Coronary artery (tissue), 2 donors: ENCODE results near the gene ETV4.

Source experiments
- DNase-seq: peaks from one replicate; pipeline ENCODE4 v3.0.0-alpha.2; 2017; ENCODE audit warnings: low spot score
- H3K27ac ChIP-seq, 2 donors: fragments of 200-600 bp; sonication (generic); one replicate each; pipeline ENCODE4 v1.5.1; 2016 to 2019
- H3K4me3 ChIP-seq: fragments of 200-600 bp; sonication (generic); 2 replicates; pipeline ENCODE4 v1.5.1; 2016; ENCODE audit warnings: mild to moderate bottlenecking, moderate library complexity
- TF ChIP-seq, protein P1 (sequence below): fragments of 200-600 bp; sonication (generic); IDR thresholded peaks from one replicate; pipeline ENCODE4 v1.5.1; 2019; ENCODE audit warnings: antibody characterized with exemption

ETV4 gene

GRCh38 chr17:43560461-43561427, 14.6 kb upstream of the ETV4 start:
- H3K27ac ChIP-seq = no peak overlapping the region
- H3K4me3 ChIP-seq = no peak overlapping the region
- TF ChIP-seq, protein P1, sequence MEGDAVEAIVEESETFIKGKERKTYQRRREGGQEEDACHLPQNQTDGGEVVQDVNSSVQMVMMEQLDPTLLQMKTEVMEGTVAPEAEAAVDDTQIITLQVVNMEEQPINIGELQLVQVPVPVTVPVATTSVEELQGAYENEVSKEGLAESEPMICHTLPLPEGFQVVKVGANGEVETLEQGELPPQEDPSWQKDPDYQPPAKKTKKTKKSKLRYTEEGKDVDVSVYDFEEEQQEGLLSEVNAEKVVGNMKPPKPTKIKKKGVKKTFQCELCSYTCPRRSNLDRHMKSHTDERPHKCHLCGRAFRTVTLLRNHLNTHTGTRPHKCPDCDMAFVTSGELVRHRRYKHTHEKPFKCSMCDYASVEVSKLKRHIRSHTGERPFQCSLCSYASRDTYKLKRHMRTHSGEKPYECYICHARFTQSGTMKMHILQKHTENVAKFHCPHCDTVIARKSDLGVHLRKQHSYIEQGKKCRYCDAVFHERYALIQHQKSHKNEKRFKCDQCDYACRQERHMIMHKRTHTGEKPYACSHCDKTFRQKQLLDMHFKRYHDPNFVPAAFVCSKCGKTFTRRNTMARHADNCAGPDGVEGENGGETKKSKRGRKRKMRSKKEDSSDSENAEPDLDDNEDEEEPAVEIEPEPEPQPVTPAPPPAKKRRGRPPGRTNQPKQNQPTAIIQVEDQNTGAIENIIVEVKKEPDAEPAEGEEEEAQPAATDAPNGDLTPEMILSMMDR = no peak
- DNase-seq = no peak

DNA sequence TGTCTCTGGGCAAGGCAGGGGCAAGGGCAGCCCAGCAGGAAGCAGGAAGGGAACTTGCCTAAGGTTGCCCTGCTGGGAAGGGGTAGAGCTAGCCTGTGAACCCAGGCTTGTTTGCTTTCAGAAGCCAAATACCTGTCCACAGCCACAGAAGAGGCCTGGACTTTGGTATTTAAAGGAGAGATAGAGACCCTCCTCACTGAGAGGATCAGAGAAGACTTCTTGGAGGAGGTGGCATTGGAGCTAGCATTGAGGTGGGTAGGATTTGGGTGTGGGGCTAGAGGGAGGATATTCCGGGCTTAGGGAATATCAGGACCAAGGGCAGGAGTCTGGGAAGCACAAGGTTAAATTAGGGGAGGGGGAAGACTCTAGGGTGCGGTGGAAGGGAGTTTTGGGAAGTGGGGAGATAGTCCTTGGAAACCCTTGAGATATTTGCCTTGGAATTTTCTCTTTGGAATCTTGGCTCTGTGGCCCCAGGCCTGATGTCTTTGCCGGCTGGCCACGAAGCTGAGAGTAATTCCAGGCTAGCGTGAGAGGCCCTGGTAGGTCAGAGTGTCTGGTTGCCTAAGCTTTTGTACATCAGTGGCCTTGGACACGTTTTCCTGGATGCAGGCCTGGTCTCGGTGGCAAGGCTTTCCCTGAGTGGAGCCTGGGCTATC, 13.1 kb upstream of the ETV4 start:
- H3K27ac ChIP-seq = no peak overlapping the region
- TF ChIP-seq, protein P1 = no peak
- H3K4me3 ChIP-seq = no peak overlapping the region
- no peak for DNase-seq

DNA sequence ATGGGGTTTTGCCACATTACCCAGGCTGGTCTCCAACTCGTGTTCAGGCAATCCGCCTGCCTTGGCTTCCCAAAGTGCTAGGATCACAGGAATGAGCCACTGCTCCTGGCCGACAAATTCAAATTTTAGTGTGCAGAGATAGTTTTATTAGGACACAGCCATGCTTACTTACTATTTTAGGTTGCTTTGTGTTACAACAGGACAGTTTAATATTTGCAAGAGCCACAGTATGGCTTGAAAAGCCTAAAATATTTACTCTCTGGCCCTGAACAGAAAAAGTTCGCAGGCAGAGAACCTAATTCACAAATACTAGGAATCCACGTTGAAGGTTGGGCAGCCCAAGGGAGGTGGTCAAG, 12.6 kb upstream of the ETV4 start:
- Histone ChIP-seq H3K4me3 (no peak overlapping the region), H3K27ac (no peak overlapping the region)

DNA sequence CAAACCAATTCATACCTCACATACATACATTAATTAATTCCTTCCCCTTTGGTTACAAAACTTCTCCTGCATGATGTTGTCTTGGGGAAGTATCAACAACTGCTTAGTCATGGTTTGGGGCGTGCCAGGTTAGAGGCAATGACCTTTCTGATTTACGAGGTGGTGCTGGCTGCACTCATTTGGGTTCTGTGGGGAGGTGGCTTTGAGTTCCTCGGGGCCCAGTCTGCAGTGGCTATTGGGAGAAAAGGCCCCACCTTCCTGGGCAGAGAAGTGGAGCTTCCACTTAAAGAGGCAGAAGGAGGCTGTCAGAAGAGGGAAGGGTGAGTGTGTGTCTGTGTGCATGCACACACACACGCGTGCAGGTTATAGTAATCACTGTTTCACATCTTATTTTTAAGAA, 10.2 kb upstream of the ETV4 start:
- TF ChIP-seq, protein P1 = no peak
- Histone ChIP-seq H3K4me3 (no peak overlapping the region), H3K27ac (no peak overlapping the region)
- DNase-seq = no peak

More for the DNA sequence above, 12.6 kb upstream of the ETV4 start:
- DNase-seq = no peak
- TF ChIP-seq, protein P1 = no peak

DNA sequence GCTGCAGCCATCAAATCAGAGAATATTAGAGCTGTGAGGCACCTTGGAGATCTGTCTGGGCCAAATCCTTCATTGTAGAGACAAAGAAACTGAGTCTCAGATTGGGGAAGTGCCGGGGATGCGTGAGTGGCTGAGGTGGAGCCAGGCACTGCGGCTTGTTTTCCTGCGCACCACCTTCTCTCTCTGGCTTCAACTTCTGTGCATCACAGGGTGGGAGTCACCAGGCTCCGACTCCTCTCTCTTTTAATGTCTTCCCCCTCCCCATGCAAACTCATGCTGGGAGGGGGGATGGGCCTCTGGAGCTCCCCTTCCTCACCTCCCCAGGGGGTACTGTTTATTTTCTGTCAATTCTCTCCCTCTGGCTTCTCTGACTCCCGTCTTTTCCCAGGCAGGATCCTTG, 8.7 kb upstream of the ETV4 start:
- no peak for DNase-seq
- Histone ChIP-seq H3K27ac (no peak overlapping the region), H3K4me3 (no peak overlapping the region)
- TF ChIP-seq, protein P1 = no peak

DNA sequence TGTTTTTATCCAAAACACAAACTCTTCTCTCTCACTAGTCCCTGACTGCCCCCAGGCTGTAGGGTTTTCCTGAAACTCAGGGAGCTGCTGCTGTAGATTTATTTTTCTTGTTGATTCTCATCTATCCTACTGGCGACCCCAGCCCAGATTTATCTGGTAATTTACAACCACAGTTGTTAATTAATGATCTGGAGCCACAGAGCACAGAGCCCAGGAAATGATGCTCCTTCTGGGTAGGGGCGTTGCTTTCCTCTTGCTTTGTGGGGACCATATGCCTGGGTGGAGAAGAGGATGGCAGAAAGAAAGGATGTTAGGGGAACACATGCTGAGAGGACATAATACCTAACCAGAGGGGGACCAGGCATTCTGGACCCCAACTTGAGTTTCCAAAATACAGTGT, 7.4 kb upstream of the ETV4 start:
- TF ChIP-seq, protein P1 = no peak

More for the DNA sequence above, 7.4 kb upstream of the ETV4 start:
- DNase-seq = no peak
- no peak overlapping the region for H3K27ac ChIP-seq
- H3K4me3 ChIP-seq = no peak overlapping the region
